Medulla oblongata (tissue), 1 donor: ENCODE measurements around the gene NSUN7.

Experiments
- DNase-seq: peaks from one replicate; pipeline ENCODE4 v3.0.0-alpha.2; 2015; ENCODE audit errors: extremely low spot score

The NSUN7 gene

DNA sequence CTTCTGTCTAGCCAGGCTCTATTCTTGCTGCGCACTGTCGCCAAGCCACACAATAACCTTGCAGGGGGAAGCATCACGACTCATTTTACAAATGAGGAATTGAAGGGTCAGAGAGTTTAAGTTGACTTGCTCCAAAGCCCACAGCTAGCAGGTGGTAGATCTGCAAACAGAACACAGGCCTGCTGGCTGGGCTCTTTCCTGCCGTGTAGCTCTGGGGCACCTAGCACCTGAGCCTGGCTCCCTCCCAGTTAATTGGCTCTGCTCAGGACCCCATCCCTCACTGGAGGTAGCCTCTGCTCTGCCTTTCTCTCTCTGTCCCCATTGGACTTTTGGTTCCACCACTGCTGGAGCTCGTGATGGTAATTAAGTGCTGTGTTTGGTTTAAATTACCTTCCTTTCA is 98.5 kb downstream of the NSUN7 start:
- DNase-seq: no peak

DNA sequence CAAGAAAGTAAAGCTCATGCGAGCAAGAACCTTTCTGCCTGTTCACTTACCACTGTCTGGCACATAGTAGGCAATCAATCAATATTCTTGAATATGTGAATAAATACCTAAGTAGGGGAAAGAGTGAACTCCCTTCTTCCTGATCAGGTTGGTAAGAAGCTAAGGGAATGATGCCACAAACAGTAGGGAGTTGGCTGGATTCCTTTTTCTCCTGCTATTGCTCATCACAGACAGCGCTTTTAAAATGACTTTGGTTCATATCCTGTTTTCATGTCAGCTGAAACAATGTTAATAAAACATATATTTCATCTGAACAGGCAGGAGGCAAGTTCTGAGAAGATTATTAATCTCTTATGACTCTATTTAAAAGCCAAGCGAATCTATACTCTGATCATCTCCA is 99.2 kb downstream of the NSUN7 start:
- DNase-seq: peak; percentile 57

DNA sequence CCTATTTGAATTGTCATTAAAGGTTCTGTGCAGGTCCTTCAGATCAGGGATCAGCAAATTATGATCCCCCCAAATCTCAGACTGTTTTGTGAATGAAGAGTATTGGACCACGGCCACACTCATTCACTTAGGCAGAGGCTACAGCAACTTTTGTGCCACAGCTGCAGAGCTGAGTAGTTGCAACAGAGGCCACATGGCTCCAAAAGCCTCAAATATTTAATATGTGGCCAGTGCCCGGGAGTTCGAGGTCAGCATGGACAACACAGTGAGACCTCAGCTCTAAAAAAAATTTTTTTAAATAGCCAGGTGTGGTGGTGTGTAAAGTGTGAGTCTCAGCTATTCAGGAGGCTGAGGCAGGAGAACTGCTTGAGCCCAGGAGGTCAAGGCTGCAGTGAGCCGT is 100.7 kb downstream of the NSUN7 start:
- no peak for DNase-seq

GRCh38 chr4:40856277-40856839 is 106.6 kb downstream of the NSUN7 start:
- no peak for DNase-seq

DNA sequence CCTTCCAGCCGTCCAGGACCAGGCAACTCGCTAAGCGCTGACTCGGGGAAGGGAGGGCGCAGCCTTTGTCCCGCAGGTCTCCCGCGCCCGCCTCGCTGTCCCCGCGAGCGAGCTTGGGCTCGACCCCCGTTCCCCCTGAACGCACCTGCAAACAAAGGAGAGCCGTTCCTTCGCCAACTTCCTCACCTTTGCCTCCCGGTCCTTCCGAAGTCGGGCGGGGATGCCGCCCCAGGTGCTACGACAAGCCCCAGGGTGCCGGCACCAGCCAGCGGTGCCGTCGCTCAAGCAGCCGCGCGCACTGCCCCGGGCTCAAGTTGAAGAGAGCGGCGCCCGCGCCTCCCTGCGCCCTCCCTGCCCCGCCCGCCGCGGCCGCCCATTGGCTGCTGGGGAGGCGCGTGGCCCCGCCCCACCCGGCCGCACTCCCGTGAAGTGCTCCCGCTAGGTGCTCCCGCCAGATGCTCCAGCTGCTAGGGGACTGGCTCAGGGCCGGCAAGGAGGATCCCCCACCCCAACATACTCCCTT is 107.1 kb downstream of the NSUN7 start:
- peak; percentile 82 for DNase-seq

DNA sequence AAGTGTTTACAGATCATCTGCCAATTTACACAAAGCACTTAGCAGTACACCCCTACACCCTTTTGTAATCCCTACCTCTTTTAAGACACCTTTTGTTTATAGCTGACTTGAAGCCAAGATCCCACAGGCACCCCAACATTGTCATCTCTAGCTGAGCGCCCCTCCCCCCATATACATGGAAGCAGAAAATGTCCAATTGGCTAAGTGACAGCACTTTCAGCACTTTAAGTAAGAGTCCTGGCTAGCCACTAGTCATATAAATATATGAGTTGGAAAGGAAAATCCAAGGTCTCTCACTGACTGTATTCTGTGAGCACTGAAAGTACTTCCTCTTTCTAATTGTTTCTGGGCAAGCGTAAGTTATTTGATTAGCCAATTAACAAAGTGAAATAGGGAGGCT is 108.2 kb downstream of the NSUN7 start:
- DNase-seq: no peak

DNA sequence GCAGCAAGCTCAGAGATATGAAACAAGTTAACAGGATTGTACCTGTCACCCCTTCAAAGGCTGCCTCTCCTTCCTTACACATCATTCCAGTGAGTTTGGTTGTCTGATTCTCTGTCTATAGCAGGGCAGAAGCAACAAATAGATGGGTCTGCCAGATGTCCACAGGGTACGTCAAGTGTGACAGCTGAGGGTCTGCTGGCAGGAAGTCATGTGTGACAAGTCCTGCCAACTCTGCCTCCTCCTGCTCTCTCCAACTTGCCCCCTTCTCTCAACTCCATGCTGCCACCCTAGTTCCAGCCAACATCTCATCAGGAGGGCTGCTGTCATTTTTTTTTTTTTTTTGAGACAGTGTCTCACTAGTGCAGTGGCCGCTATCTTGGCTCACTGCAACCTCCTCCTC is 109.2 kb downstream of the NSUN7 start:
- DNase-seq: no peak
